ENCODE data around the gene KRT86. TPM values are rescaled to one million over a fixed set of nuclear protein-coding genes. Genes with fewer than 3 reads are reported as not detected.
A peak's percentile ranks its signal among the peaks of the same experiment; 100 is the strongest.

The KRT86 gene
- total RNA-seq, 2 experiments from 2014 or later = not detected

GRCh38 chr12:52312086-52312485, 37.6 kb downstream of the KRT86 start:
- no peak for TF ChIP-seq CTCF (IDR thresholded peaks at IDR 0.05)
- no peak overlapping the region for H3K27ac ChIP-seq (ENCODE audit: low read depth in 1 of 2, low read length in 2 of 2)
- peaks cover 72% of the 10 kb centered on the region for H3K27me3 Mint-ChIP-seq
- H3K27ac Mint-ChIP-seq = no peak overlapping the region
- H3K9me3 Mint-ChIP-seq = no peaks in the 10 kb centered on the region
- no peaks in the 10 kb centered on the region for H3K9me3 ChIP-seq (ENCODE audit: control insufficient read depth in 1 of 2, insufficient read depth in 1 of 2, low read length in 2 of 2)
- peaks cover 7% of the 10 kb centered on the region for H3K4me1 ChIP-seq (ENCODE audit: insufficient read depth, low read length)
- intact Hi-C loops (cut with DNase I, micrococcal nuclease) = no loop called here
- no peak for ATAC-seq (ENCODE audit: poor library complexity)
- no peak overlapping the region for H3K4me3 ChIP-seq (ENCODE audit: low read length)
- H3K4me1 Mint-ChIP-seq (ENCODE audit: low read depth) = no peaks in the 10 kb centered on the region
- DNase-seq = peak in 1 of 14 experiments; percentile 11
- H3K36me3 ChIP-seq (ENCODE audit: insufficient read depth, low read length) = no peaks in the 10 kb centered on the region
- no peaks in the 10 kb centered on the region for H3K36me3 Mint-ChIP-seq (ENCODE audit: low read depth)
- ChIA-PET POLR2A (interaction anchor here (0.6 kb wide), 1 partner anchor 926 kb away, joined by 4 read pairs; no protein-coding TSS in a partner anchor), CTCF (interaction anchor here (1.1 kb wide), 1 partner anchor 15 kb away, joined by 3 read pairs; no protein-coding TSS in a partner anchor)
- H3K27me3 ChIP-seq (ENCODE audit: control insufficient read depth in 1 of 2, insufficient read depth in 2 of 2, low read length in 2 of 2) = peaks cover 37 to 57% of the 10 kb centered on the region in 2 experiments
- no peak overlapping the region for H3K4me3 Mint-ChIP-seq

- peaks cover 61% of the 10 kb centered on the region for H3K27me3 Mint-ChIP-seq
- Histone ChIP-seq H3K27ac (ENCODE audit: low read depth in 1 of 2, low read length in 2 of 2) (no peak overlapping the region), H3K9me3 (ENCODE audit: control insufficient read depth in 1 of 2, insufficient read depth in 1 of 2, low read length in 2 of 2) (no peaks in the 10 kb centered on the region), H3K4me3 (ENCODE audit: low read length) (no peak overlapping the region), H3K36me3 (ENCODE audit: insufficient read depth, low read length) (no peaks in the 10 kb centered on the region), H3K4me1 (ENCODE audit: insufficient read depth, low read length) (peaks cover 2% of the 10 kb centered on the region), H3K27me3 (ENCODE audit: control insufficient read depth in 1 of 2, insufficient read depth in 2 of 2, low read length in 2 of 2) (peaks cover 27 to 43% of the 10 kb centered on the region in 2 experiments)
- CTCF ChIA-PET = interaction anchor here (0.8 kb wide), 1 partner anchor 13 kb away, joined by 3 read pairs; no protein-coding TSS in a partner anchor
- no peak for DNase-seq
- H3K36me3 Mint-ChIP-seq (ENCODE audit: low read depth) = no peaks in the 10 kb centered on the region
- TF ChIP-seq CTCF (IDR thresholded peaks at IDR 0.05) = no peak
- POLR2A ChIA-PET = no interaction called here
- no peaks in the 10 kb centered on the region for H3K9me3 Mint-ChIP-seq
- H3K27ac Mint-ChIP-seq = no peak overlapping the region
- H3K4me1 Mint-ChIP-seq (ENCODE audit: low read depth) = no peaks in the 10 kb centered on the region
- intact Hi-C loops (cut with DNase I, micrococcal nuclease) = no loop called here
- no peak overlapping the region for H3K4me3 Mint-ChIP-seq
- no peak for ATAC-seq (ENCODE audit: poor library complexity)
Measured at GRCh38 chr12:52313461-52313860, 39.0 kb downstream of the KRT86 start.

- ATAC-seq (ENCODE audit: poor library complexity) = no peak
- intact Hi-C loops (cut with DNase I, micrococcal nuclease) = no loop called here
- Histone ChIP-seq H3K27me3 (ENCODE audit: control insufficient read depth in 1 of 2, insufficient read depth in 2 of 2, low read length in 2 of 2) (peaks cover 23 to 38% of the 10 kb centered on the region in 2 experiments), H3K27ac (ENCODE audit: low read depth in 1 of 2, low read length in 2 of 2) (no peak overlapping the region), H3K36me3 (ENCODE audit: insufficient read depth, low read length) (no peaks in the 10 kb centered on the region), H3K4me1 (ENCODE audit: insufficient read depth, low read length) (peaks cover under 1% of the 10 kb centered on the region), H3K9me3 (ENCODE audit: control insufficient read depth in 1 of 2, insufficient read depth in 1 of 2, low read length in 2 of 2) (no peaks in the 10 kb centered on the region), H3K4me3 (ENCODE audit: low read length) (no peak overlapping the region)
- DNase-seq = peak in 1 of 14 experiments; percentile 8
- CTCF ChIA-PET = interaction anchor here (0.6 kb wide), 1 partner anchor 222 kb away, joined by 3 read pairs; no protein-coding TSS in a partner anchor
- no peaks in the 10 kb centered on the region for H3K9me3 Mint-ChIP-seq
- no peak overlapping the region for H3K4me3 Mint-ChIP-seq
- no peaks in the 10 kb centered on the region for H3K4me1 Mint-ChIP-seq (ENCODE audit: low read depth)
- TF ChIP-seq CTCF (IDR thresholded peaks at IDR 0.05) = no peak
- POLR2A ChIA-PET = no interaction called here
- H3K27ac Mint-ChIP-seq = no peak overlapping the region
- no peaks in the 10 kb centered on the region for H3K36me3 Mint-ChIP-seq (ENCODE audit: low read depth)
- H3K27me3 Mint-ChIP-seq = peaks cover 61% of the 10 kb centered on the region
Measured at GRCh38 chr12:52313926-52314325, 39.5 kb downstream of the KRT86 start.
